ENCODE measurements around the gene SMAD6.
A peak's percentile ranks its signal among the peaks of the same experiment; 100 is the strongest.

Gene SMAD6

GRCh38 chr15:66830823-66831222 lies 128.8 kb downstream of the SMAD6 start:
- ChIA-PET POLR2A (no interaction called here), CTCF (interaction anchor here (0.5 to 1.3 kb wide), 6 partner anchors 9 to 1389 kb away, joined by 3 to 5 read pairs (median 4); no protein-coding TSS in a partner anchor)
- Histone ChIP-seq H3K4me3 (ENCODE audit: low read depth, low read length) (no peak overlapping the region), H3K4me1 (ENCODE audit: control insufficient read depth, insufficient read depth, low read length) (no peaks in the 10 kb centered on the region), H3K9me3 (ENCODE audit: control insufficient read depth, insufficient read depth, low read depth, low read length) (no peaks in the 10 kb centered on the region), H3K36me3 (ENCODE audit: control insufficient read depth in 2 of 2, insufficient read depth in 1 of 2, low read length in 2 of 2) (no peaks in the 10 kb centered on the region), H3K27ac (ENCODE audit: extremely low read depth, low read depth, low read length) (no peak overlapping the region)
- TF ChIP-seq ZNF664 (tag by site-specific recombination; IDR thresholded peaks at IDR 0.05) (peak; percentile 47; the same call in 1 of the 2 replicates), MYNN (tag by site-specific recombination; IDR thresholded peaks at IDR 0.05; ENCODE audit: borderline replicate concordance) (no peak)

GRCh38 chr15:66831289-66831688 lies 129.3 kb downstream of the SMAD6 start:
- Histone ChIP-seq H3K36me3 (ENCODE audit: control insufficient read depth in 2 of 2, insufficient read depth in 1 of 2, low read length in 2 of 2) (no peaks in the 10 kb centered on the region), H3K4me3 (ENCODE audit: low read depth, low read length) (no peak overlapping the region), H3K9me3 (ENCODE audit: control insufficient read depth, insufficient read depth, low read depth, low read length) (no peaks in the 10 kb centered on the region), H3K4me1 (ENCODE audit: control insufficient read depth, insufficient read depth, low read length) (no peaks in the 10 kb centered on the region), H3K27ac (ENCODE audit: extremely low read depth, low read depth, low read length) (no peak overlapping the region)
- TF ChIP-seq ZNF146 (tag by site-specific recombination; IDR thresholded peaks at IDR 0.05) (peak; percentile 95), ZNF654 (tag by site-specific recombination; IDR thresholded peaks at IDR 0.05; ENCODE audit: low read depth) (no peak), GLI2 (tag by site-specific recombination; IDR thresholded peaks at IDR 0.05; ENCODE audit: borderline replicate concordance, low read depth) (0 out of 2 replicates have a peak, but pooled peaks have one; percentile 15)
- CTCF ChIA-PET, result interaction anchor here (0.5 to 1.3 kb wide), 6 partner anchors 20 to 1389 kb away, joined by 3 to 5 read pairs (median 4); no protein-coding TSS in a partner anchor
- POLR2A ChIA-PET, result no interaction called here

- Histone ChIP-seq H3K36me3 (ENCODE audit: control insufficient read depth in 2 of 2, insufficient read depth in 1 of 2, low read length in 2 of 2) (no peaks in the 10 kb centered on the region), H3K27ac (ENCODE audit: extremely low read depth, low read depth, low read length) (no peak overlapping the region), H3K9me3 (ENCODE audit: control insufficient read depth, insufficient read depth, low read depth, low read length) (no peaks in the 10 kb centered on the region), H3K4me1 (ENCODE audit: control insufficient read depth, insufficient read depth, low read length) (no peaks in the 10 kb centered on the region), H3K4me3 (ENCODE audit: low read depth, low read length) (no peak overlapping the region)
- ChIA-PET CTCF (interaction anchor here (0.7 to 1.3 kb wide), 3 partner anchors 20 to 213 kb away, joined by 3 to 5 read pairs (median 4); no protein-coding TSS in a partner anchor), POLR2A (no interaction called here)
- TF ChIP-seq ZNF398 (tag by site-specific recombination; IDR thresholded peaks at IDR 0.05), result peak; percentile 25; the same call in 1 of the 2 replicates
- no peak for TF ChIP-seq ZNF335 (tag by site-specific recombination; conservative IDR thresholded peaks at IDR 0.05)
- no peak for TF ChIP-seq ZNF366 (tag by site-specific recombination; conservative IDR thresholded peaks at IDR 0.05)
- no peak for TF ChIP-seq ZNF175 (tag by site-specific recombination; IDR thresholded peaks at IDR 0.05)
- peak; percentile 62; the same call in 1 of the 2 replicates for TF ChIP-seq ZNF302 (tag by site-specific recombination; IDR thresholded peaks at IDR 0.05; ENCODE audit: low read depth)
- peak; percentile 87 for TF ChIP-seq ZNF18 (tag by site-specific recombination; IDR thresholded peaks at IDR 0.05)
- TF ChIP-seq ZNF530 (tag by site-specific recombination; IDR thresholded peaks at IDR 0.05; ENCODE audit: low read depth), result no peak
- no peak for TF ChIP-seq ZNF670 (tag by site-specific recombination; IDR thresholded peaks at IDR 0.05; ENCODE audit: low read depth)
- TF ChIP-seq TRIM28 (IDR thresholded peaks at IDR 0.05; ENCODE audit: borderline replicate concordance, low read length), result no peak
- no peak for TF ChIP-seq PBX3 (CRISPR knock-in tag; IDR thresholded peaks at IDR 0.05)
- TF ChIP-seq ZNF510 (tag by site-specific recombination; IDR thresholded peaks at IDR 0.05; ENCODE audit: insufficient replicate concordance), result no peak
- peak; percentile 51; the same call in 1 of the 2 replicates for TF ChIP-seq KLF7 (tag by site-specific recombination; IDR thresholded peaks at IDR 0.05; ENCODE audit: borderline replicate concordance)
- 0 out of 2 replicates have a peak, but pooled peaks have one; percentile 40 for TF ChIP-seq ZBTB7A (tag by site-specific recombination; IDR thresholded peaks at IDR 0.05; ENCODE audit: low read depth)
- no peak for TF ChIP-seq ZNF792 (tag by site-specific recombination; IDR thresholded peaks at IDR 0.05)
- 0 out of 2 replicates have a peak, but pooled peaks have one; percentile 20 for TF ChIP-seq ZBTB20 (tag by site-specific recombination; IDR thresholded peaks at IDR 0.05)
- peak; percentile 99 for TF ChIP-seq ZFHX2 (tag by site-specific recombination; conservative IDR thresholded peaks at IDR 0.05)
- TF ChIP-seq ZNF660 (tag by site-specific recombination; IDR thresholded peaks at IDR 0.05), result no peak
- TF ChIP-seq EGR2 (tag by site-specific recombination; IDR thresholded peaks at IDR 0.05; ENCODE audit: low read depth), result peak; percentile 98
- TF ChIP-seq ZNF354C (tag by site-specific recombination; IDR thresholded peaks at IDR 0.05; ENCODE audit: borderline replicate concordance, low read depth), result no peak
- TF ChIP-seq ZNF19 (tag by site-specific recombination; IDR thresholded peaks at IDR 0.05; ENCODE audit: low read depth), result no peak
- no peak for TF ChIP-seq ZFP69B (tag by site-specific recombination; IDR thresholded peaks at IDR 0.05)
- no peak for TF ChIP-seq ZNF221 (tag by site-specific recombination; IDR thresholded peaks at IDR 0.05; ENCODE audit: borderline replicate concordance)
- no peak for TF ChIP-seq ZNF169 (tag by site-specific recombination; IDR thresholded peaks at IDR 0.05)
Observed at GRCh38 chr15:66831801-66832390, 129.9 kb downstream of the SMAD6 start.
